HG03066 (cell line): ENCODE data around the gene TNFSF9.
"Not testable (repeated sequence)": the region's sequence is repeated elsewhere in the genome, so short reads cannot be mapped to it uniquely, and the experiment has no call there.

Experiments
- ATAC-seq: cut with Tn5 transposase; IDR thresholded peaks from one replicate; pipeline ENCODE4 v1.9.1; 2021; ENCODE audit warnings: low read depth; ENCODE audit not compliant: unreplicated experiment

The TNFSF9 gene

GRCh38 chr19:6568010-6568526, 37.2 kb downstream of the TNFSF9 start:
- no peak for ATAC-seq

- no peak for ATAC-seq
Observed at GRCh38 chr19:6568816-6569215, 38.0 kb downstream of the TNFSF9 start.

- ATAC-seq, result no peak
Observed at GRCh38 chr19:6570764-6571163, 39.9 kb downstream of the TNFSF9 start.

GRCh38 chr19:6571167-6571566, 40.3 kb downstream of the TNFSF9 start:
- ATAC-seq, result no peak

GRCh38 chr19:6572217-6572616, 41.4 kb downstream of the TNFSF9 start:
- ATAC-seq, result no peak

GRCh38 chr19:6573350-6573749, 42.5 kb downstream of the TNFSF9 start:
- no peak for ATAC-seq

GRCh38 chr19:6576869-6577475, 46.1 kb downstream of the TNFSF9 start:
- no peak for ATAC-seq

- ATAC-seq, result peak; percentile 79
Observed at GRCh38 chr19:6577476-6578125, 46.8 kb downstream of the TNFSF9 start.

GRCh38 chr19:6579450-6580178, 48.8 kb downstream of the TNFSF9 start:
- ATAC-seq, result no peak

- no peak for ATAC-seq
Observed at GRCh38 chr19:6580313-6580712, 49.5 kb downstream of the TNFSF9 start.

GRCh38 chr19:6582515-6583484, 52.0 kb downstream of the TNFSF9 start:
- ATAC-seq, result not testable (repeated sequence)
